Activated T-helper 1 cell treated with anti-CD3 and anti-CD28 coated beads, Interleukin-12 subunit alpha, Interleukin-12 subunit beta, Interleukin-2, Interleukin-4 antibody, amounts not matched to agents 30 ng/mL and 10 ng/mL and 1 ng/mL, durations not matched to agents 14 hours and 24 hours and 36 hours (primary cell): ENCODE data around the gene ASPA. TPM values are rescaled to one million over a fixed set of nuclear protein-coding genes. Genes with fewer than 3 reads are reported as not detected.
"Not testable (repeated sequence)": the region's sequence is repeated elsewhere in the genome, so short reads cannot be mapped to it uniquely, and the experiment has no call there.

Experiments used
- DNase-seq: peaks from one replicate; pipeline ENCODE4 v3.0.0; 2021; ENCODE audit warnings: low spot score
- H3K27ac Mint-ChIP-seq: one replicate; pipeline ENCODE4 v1.8.0; 2021; ENCODE audit warnings: mild to moderate bottlenecking, mixed read lengths
- H3K27me3 Mint-ChIP-seq: one replicate; pipeline ENCODE4 v1.8.0; 2022; ENCODE audit warnings: mild to moderate bottlenecking, moderate library complexity, mixed read lengths; ENCODE audit not compliant: insufficient read depth
- H3K36me3 Mint-ChIP-seq: one replicate; pipeline ENCODE4 v1.8.0; 2021; ENCODE audit warnings: low read depth, mixed read lengths
- H3K4me1 Mint-ChIP-seq: one replicate; pipeline ENCODE4 v1.8.0; 2021; ENCODE audit warnings: low read depth, mixed read lengths
- H3K4me3 Mint-ChIP-seq: one replicate; pipeline ENCODE4 v1.8.0; 2021; ENCODE audit warnings: mild to moderate bottlenecking, moderate library complexity, mixed read lengths
- H3K9me3 Mint-ChIP-seq: one replicate; pipeline ENCODE4 v1.8.0; 2021; ENCODE audit warnings: mixed read lengths
- intact Hi-C: fragments of 100-400 bp; cut with micrococcal nuclease; formaldehyde crosslinking; loops from one replicate; pipeline ENCODE4 v1.15.1; 2024
- total RNA-seq: library from RNA; stranded (reverse); gene quantifications from 2 replicates; pipeline ENCODE4 v1.2.3, GENCODE V29; 2022

The ASPA gene
- not detected in 2 replicates for total RNA-seq

GRCh38 chr17:3475812-3476610 lies at the start of gene ASPA:
Gene ASPA (plus strand): TSS chr17:3475997. CDS start chr17:3476160, 163 bp downstream.
- H3K27ac Mint-ChIP-seq = no peak within 1 kb of the TSS
- H3K4me3 Mint-ChIP-seq = no peak within 1 kb of the TSS

GRCh38 chr17:3433215-3433614 lies 42.6 kb upstream of the ASPA start:
- DNase-seq, H3K4me1 Mint-ChIP-seq, H3K9me3 Mint-ChIP-seq, H3K36me3 Mint-ChIP-seq, H3K27ac Mint-ChIP-seq, H3K4me3 Mint-ChIP-seq, intact Hi-C loops, H3K27me3 Mint-ChIP-seq: not testable (repeated sequence)

More at GRCh38 chr17:3475812-3476610, at the start of gene ASPA:
- no peaks in the 10 kb centered on the region for H3K36me3 Mint-ChIP-seq
- H3K4me1 Mint-ChIP-seq = no peaks in the 10 kb centered on the region
- H3K9me3 Mint-ChIP-seq = no peaks in the 10 kb centered on the region
- intact Hi-C loops = no loop called here
- peaks cover 2% of the 10 kb centered on the region for H3K27me3 Mint-ChIP-seq
- DNase-seq = no peak

GRCh38 chr17:3433741-3434140 lies 42.1 kb upstream of the ASPA start, which contains the start of gene OR1E2:
Gene OR1E2 (minus strand): TSS chr17:3433841. CDS start chr17:3433841, 0 bp downstream.
- H3K4me1 Mint-ChIP-seq = no peaks in the 10 kb centered on the region
- intact Hi-C loops = no loop called here
- no peak for DNase-seq
- no peaks in the 10 kb centered on the region for H3K36me3 Mint-ChIP-seq
- peaks cover 9% of the 10 kb centered on the region for H3K9me3 Mint-ChIP-seq
- no peak within 1 kb of the TSS for H3K4me3 Mint-ChIP-seq
- no peak within 1 kb of the TSS for H3K27ac Mint-ChIP-seq
- H3K27me3 Mint-ChIP-seq = no peaks in the 10 kb centered on the region

- H3K4me3 Mint-ChIP-seq = no peak overlapping the region
Measured at GRCh38 chr17:3438368-3438767, 37.4 kb upstream of the ASPA start.

GRCh38 chr17:3440451-3440850 lies 35.3 kb upstream of the ASPA start:
- Mint-ChIP-seq H3K4me3 (no peak overlapping the region), H3K36me3 (no peaks in the 10 kb centered on the region), H3K27me3 (peaks cover 17% of the 10 kb centered on the region), H3K9me3 (no peaks in the 10 kb centered on the region), H3K4me1 (no peaks in the 10 kb centered on the region), H3K27ac (no peak overlapping the region)
- intact Hi-C loops = no loop called here
- DNase-seq = no peak

More at GRCh38 chr17:3438368-3438767, 37.4 kb upstream of the ASPA start:
- no peak overlapping the region for H3K27ac Mint-ChIP-seq
- no peaks in the 10 kb centered on the region for H3K36me3 Mint-ChIP-seq
- H3K27me3 Mint-ChIP-seq = peaks cover 11% of the 10 kb centered on the region
- no peaks in the 10 kb centered on the region for H3K9me3 Mint-ChIP-seq
- H3K4me1 Mint-ChIP-seq = no peaks in the 10 kb centered on the region
- intact Hi-C loops = no loop called here
- no peak for DNase-seq

GRCh38 chr17:3447625-3448024 lies 28.2 kb upstream of the ASPA start:
- Mint-ChIP-seq H3K36me3 (no peaks in the 10 kb centered on the region), H3K27me3 (peaks cover 15% of the 10 kb centered on the region), H3K4me3 (no peak overlapping the region), H3K27ac (no peak overlapping the region), H3K9me3 (no peaks in the 10 kb centered on the region), H3K4me1 (no peaks in the 10 kb centered on the region)
- no peak for DNase-seq
- intact Hi-C loops = loop anchor here (1.0 kb wide), 1 partner anchor 12 kb away; no protein-coding TSS in a partner anchor

- Mint-ChIP-seq H3K4me1 (no peaks in the 10 kb centered on the region), H3K4me3 (no peak overlapping the region), H3K36me3 (no peaks in the 10 kb centered on the region), H3K27me3 (peaks cover 11% of the 10 kb centered on the region), H3K9me3 (no peaks in the 10 kb centered on the region), H3K27ac (no peak overlapping the region)
- DNase-seq = no peak
- intact Hi-C loops = no loop called here
Measured at GRCh38 chr17:3448059-3448665, 27.6 kb upstream of the ASPA start.

- H3K36me3 Mint-ChIP-seq, H3K4me3 Mint-ChIP-seq, intact Hi-C loops, H3K27ac Mint-ChIP-seq, H3K9me3 Mint-ChIP-seq, H3K27me3 Mint-ChIP-seq, DNase-seq, H3K4me1 Mint-ChIP-seq: not testable (repeated sequence)
Measured at GRCh38 chr17:3466355-3466754, 9.4 kb upstream of the ASPA start.

- no peak for DNase-seq
- H3K9me3 Mint-ChIP-seq = no peaks in the 10 kb centered on the region
- no peaks in the 10 kb centered on the region for H3K36me3 Mint-ChIP-seq
- H3K27me3 Mint-ChIP-seq = no peaks in the 10 kb centered on the region
- no peak overlapping the region for H3K4me3 Mint-ChIP-seq
- intact Hi-C loops = no loop called here
- no peak overlapping the region for H3K27ac Mint-ChIP-seq
- H3K4me1 Mint-ChIP-seq = no peaks in the 10 kb centered on the region
Measured at GRCh38 chr17:3469529-3469928, 6.3 kb upstream of the ASPA start.

- H3K27me3 Mint-ChIP-seq = no peaks in the 10 kb centered on the region
- H3K4me1 Mint-ChIP-seq = no peaks in the 10 kb centered on the region
- no peaks in the 10 kb centered on the region for H3K36me3 Mint-ChIP-seq
- DNase-seq = no peak
- intact Hi-C loops = no loop called here
- no peak within 1 kb of the TSS for H3K27ac Mint-ChIP-seq
- no peaks in the 10 kb centered on the region for H3K9me3 Mint-ChIP-seq
- no peak within 1 kb of the TSS for H3K4me3 Mint-ChIP-seq
Measured at GRCh38 chr17:3471599-3471998, 4.2 kb upstream of the ASPA start, which contains the start of gene SPATA22. Gene SPATA22 (minus strand): TSS chr17:3471819. CDS start chr17:3469325, 2,494 bp downstream.

GRCh38 chr17:3472137-3472536 lies 3.7 kb upstream of the ASPA start:
- no peaks in the 10 kb centered on the region for H3K9me3 Mint-ChIP-seq
- H3K27ac Mint-ChIP-seq = no peak overlapping the region
- intact Hi-C loops = no loop called here

GRCh38 chr17:3474212-3474611 lies 1.6 kb upstream of the ASPA start:
- intact Hi-C loops = no loop called here
- H3K4me1 Mint-ChIP-seq = no peaks in the 10 kb centered on the region

More at GRCh38 chr17:3472137-3472536, 3.7 kb upstream of the ASPA start:
- Mint-ChIP-seq H3K36me3 (no peaks in the 10 kb centered on the region), H3K4me1 (no peaks in the 10 kb centered on the region), H3K27me3 (no peaks in the 10 kb centered on the region), H3K4me3 (no peak overlapping the region)
- no peak for DNase-seq

GRCh38 chr17:3475251-3475685 lies 529 bp upstream of the ASPA start:
- Mint-ChIP-seq H3K4me3 (no peak overlapping the region), H3K36me3 (no peaks in the 10 kb centered on the region), H3K9me3 (no peaks in the 10 kb centered on the region), H3K27ac (no peak overlapping the region), H3K27me3 (peaks cover 2% of the 10 kb centered on the region), H3K4me1 (no peaks in the 10 kb centered on the region)
- intact Hi-C loops = no loop called here
- DNase-seq = no peak

More at GRCh38 chr17:3474212-3474611, 1.6 kb upstream of the ASPA start:
- Mint-ChIP-seq H3K4me3 (no peak overlapping the region), H3K27me3 (no peaks in the 10 kb centered on the region), H3K9me3 (no peaks in the 10 kb centered on the region), H3K27ac (no peak overlapping the region), H3K36me3 (no peaks in the 10 kb centered on the region)
- DNase-seq = no peak
